Measurements from ENCODE around the gene KCTD6.

- TF ChIP-seq CTCF (IDR thresholded peaks at IDR 0.05; ENCODE audit: low read depth, low read length): no peak
- no peak for TF ChIP-seq EZH2phosphoT487 (IDR thresholded peaks at IDR 0.05; ENCODE audit: low read depth)
These were observed 11.0 kb downstream of the KCTD6 start for GRCh38 chr3:58502872-58503271.
